OCI-M2 (cell line): ENCODE measurements around the gene ESYT2.
"Not testable (repeated sequence)": the region's sequence is repeated elsewhere in the genome, so short reads cannot be mapped to it uniquely, and the experiment has no call there.

ENCODE experiments used
- DNase-seq: peaks from one replicate; lab custom pipeline; 2025; ENCODE audit not compliant: unreplicated experiment; lab: John Stamatoyannopoulos, UW

ESYT2 gene

DNA sequence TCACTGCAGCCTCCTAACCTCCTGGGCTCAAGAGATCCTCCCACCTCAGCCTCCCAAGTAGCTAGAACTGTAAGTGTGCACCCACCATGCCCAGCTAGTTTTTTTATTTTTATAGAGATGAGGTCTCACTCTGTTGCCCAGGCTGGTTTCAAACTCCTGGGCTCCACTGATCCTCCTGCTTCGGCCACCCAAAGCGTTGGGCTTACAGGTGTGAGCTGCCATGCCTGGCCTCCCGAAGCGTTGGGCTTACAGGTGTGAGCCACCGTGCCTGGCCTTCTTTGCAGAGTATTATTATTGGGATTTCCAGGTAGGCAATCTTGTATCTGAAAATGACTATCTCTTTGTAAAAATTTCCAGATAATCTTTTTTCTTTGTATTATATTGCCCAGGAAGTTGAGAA is 101.6 kb downstream of the ESYT2 start:
- no peak for DNase-seq

DNA sequence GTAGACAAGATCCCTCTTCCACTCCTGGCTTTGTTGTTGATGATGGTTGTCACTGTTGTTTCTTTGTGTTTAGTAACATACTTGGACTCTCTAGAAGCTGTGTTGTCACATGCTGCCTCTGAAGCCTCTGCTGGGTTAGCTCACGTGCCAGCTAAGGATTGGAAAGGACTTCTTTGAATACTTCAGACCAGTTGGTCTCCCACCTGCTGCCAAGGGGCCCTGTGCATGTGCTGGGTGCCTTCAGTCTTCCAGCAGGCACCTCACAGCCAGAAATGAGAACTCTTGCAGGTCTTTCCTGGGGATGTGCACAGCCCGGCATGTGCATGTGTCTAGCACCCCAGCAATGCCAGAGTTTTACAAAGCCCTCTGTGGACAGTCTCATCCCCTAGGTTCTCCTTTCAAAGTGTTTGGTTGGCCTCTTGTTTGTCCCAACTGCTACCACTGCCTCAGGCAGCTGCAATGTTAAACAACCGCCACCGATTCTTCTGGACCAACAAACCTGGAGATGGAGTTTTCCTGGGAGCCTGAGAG is 103.0 kb downstream of the ESYT2 start:
- no peak for DNase-seq

DNA sequence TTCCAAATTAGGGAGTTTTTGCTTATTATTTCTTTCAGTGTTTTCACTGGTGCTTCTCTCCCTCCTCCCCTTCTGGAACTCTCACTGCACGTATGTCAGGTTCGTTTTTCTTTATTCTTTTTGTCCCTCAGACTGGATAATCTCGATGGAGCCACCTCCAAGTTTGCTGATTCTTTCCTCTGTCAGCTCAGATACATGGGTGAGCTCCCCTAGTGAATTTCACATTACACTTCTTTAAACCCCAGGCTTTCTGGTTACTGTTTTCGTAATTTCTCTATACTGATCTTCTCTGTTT is 103.9 kb downstream of the ESYT2 start:
- DNase-seq, result no peak

DNA sequence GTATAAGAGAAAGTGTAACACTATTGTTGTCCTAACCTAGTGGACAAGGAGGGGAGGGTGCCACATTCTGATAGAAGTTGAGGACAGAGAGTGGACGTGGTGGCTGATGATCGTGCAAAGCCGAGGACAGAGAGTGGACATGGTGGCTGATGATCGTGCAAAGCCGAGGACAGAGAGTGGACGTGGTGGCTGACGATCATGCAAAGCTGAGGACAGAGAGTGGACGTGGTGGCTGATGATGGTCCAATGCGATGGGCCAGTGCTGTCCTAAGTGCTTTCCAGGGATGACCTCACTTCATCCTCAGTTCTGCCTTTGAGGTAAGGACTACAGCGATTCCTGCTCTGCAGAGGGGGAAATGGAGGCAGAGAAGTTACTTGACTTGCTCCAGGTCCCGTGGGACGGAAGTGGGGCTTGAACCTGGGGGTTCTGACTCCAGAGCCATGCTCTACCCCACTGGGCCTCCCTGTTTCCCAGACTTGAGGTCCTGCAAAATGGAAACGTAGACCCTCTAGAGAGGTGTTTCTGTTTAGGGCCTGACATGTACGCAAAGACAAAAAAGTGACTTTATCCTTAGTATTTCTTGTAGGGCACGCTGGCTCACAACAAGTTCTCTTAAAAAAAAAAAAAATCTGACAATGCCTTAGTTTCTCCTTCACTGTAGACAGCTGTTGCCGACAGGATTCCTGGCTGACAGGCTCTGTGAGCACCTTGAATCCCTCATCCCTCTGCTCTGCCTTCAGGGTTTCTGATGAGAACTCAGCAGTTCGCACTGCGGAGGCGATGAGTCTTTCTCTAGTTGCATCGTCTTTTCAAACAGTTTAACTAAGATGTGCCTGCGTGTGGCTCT is 104.4 kb downstream of the ESYT2 start:
- no peak for DNase-seq

DNA sequence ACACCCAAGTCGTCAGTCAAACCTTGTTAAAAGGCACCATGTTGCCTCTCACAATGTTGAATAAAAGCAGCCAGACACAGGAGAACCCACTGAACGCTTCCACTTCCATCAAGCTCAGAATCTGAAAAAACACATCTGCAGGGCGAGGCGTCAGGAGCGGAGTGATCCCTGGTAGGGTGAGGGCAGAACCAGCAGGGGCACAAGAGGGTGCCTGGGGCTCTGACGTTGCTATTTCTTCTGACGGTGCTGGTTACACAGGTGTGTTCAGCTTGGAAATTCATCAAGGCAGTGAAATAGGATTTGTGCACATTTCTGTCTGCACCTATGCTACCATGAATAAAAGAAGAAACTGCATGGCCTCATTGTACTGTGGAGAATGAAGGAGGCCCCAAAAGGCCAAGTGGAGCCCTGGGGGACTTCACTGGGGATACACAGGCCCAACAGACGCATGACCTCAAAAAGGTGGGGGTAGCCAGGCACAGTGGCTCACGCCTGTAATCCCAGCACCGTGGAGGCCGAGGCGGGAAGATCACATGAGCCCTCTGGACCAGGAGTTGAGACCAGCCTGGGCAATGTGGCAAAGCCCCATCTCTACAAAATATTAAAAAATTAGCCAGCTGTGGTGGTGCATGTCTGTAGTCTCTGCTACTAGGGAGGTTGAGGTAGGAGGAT is 105.5 kb downstream of the ESYT2 start:
- DNase-seq, result no peak

DNA sequence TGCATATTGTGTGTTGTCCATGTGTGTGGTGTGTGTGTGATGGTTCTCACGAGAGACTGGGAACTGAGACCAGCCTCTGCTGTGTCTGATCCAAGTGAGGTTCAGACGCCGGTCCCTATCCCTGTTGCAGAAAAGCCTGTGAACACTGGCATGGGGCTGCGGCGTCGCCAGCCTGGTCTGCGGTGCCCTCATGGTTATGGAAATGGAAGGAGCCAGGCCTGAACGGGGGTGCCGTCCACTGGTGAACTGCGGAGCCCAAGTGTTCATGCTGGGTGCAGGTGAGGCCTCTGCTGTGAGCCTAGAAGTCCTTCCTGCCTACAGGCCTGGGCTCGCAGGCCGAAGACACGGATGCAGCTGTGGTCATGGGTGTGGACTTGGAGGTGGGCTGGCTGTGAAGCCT is 106.0 kb downstream of the ESYT2 start:
- no peak for DNase-seq

DNA sequence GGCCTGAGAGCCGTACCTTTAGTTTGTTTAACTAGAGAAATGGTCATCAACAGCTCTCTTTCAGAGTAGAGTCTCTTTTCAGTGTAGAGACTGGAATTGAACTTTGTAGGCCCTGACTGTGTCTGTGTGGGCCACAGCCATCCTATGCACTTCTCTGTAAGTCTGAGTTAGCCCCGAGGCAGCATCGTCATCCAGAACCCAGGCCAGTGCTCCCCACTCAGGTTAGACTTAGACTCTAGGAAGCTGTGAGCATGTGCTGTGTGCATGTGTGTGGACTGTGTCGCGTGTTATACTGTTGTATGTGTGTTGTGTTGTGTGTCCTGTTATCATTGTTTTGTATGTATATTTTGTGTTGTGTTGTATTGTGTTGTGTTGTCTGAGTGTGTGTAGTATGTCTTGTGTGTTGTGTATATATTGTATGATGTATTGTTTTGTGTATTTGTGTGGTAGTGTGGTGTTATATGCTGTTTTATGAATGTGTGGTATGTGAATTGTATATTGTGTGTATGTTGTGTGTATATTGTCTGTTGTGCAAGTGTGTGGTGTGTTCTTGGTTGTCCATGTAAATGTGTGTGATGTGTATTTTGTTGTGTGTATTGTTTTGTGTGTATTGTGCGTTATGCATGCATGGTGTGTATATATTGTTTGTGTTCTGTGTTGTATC is 106.6 kb downstream of the ESYT2 start:
- DNase-seq, result no peak

DNA sequence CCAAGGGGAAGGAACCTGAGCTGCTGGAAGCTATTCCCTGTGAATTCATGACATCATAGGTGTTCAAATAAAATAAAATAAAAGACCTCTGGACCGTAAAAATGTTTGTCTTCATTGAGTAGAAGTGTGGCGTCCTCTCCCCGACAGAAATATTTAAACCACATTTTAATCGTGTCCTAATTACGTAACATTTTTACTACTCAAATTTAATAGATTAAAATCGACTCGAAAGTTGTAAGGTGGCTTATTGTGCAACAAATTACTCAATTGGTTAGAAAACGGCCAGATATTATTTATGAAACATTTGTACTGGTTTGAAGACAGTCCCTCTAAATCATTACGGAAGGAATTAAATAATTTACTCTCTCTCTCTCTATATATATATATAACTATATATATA is 109.2 kb downstream of the ESYT2 start:
- no peak for DNase-seq

DNA sequence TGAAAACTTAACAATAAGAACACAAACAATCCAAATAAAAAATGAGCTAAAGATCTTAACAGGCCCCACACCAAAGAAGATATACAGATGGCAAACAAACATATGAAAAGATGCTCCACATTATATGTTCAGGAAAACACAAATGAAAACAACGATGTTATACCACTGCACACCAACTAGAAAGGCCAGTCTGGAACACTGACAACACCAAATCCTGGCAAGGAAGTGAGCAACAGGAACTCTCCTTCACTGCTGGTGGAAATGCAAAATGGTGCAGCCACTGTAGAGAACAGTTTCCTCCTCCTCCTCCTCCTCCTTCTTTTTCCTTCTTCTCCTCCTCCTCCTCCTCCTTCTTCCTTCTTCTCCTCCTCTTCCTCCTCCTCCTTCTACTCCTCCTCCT is 112.5 kb downstream of the ESYT2 start:
- no peak for DNase-seq

DNA sequence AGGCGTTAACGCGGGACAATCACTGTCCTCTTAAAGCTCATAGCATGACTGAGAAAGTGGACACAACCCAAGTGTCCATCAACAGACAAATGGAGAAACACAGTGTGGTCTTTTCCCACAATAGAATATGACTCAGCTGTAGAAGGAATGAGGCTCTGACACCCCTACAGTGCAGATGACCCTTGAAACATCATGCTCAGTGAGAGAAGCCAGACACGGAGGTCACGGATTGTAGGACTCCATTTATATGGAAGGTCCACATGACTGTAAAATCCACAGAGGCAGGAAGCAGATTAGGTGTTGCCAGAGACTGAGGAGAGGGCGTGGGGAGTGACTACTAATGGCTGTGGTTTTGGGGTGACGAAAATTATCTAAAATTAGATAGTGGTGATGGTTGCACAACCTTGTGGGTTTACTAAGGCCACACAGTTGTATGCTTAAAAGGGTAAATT is 118.6 kb downstream of the ESYT2 start:
- DNase-seq, result no peak

DNA sequence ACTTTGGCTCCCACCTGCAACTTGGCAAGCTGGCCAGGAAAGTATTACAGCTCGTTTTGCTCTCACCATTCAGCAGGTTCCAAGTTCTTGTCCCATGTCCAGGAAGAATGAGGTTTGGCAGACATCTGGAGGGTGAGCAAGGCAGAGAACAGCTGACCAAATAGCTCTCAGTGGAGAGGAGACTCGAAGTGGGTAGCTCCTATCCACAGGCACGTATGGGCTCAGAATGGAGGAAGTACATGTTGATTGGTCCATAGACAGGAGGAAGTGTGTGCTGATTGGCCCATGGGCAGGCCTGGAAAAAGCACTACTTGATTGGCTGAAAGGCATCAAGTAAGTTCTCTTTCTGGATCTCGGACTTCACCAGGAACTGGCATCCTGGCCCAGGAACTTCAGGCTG is 121.7 kb downstream of the ESYT2 start:
- DNase-seq, result no peak

DNA sequence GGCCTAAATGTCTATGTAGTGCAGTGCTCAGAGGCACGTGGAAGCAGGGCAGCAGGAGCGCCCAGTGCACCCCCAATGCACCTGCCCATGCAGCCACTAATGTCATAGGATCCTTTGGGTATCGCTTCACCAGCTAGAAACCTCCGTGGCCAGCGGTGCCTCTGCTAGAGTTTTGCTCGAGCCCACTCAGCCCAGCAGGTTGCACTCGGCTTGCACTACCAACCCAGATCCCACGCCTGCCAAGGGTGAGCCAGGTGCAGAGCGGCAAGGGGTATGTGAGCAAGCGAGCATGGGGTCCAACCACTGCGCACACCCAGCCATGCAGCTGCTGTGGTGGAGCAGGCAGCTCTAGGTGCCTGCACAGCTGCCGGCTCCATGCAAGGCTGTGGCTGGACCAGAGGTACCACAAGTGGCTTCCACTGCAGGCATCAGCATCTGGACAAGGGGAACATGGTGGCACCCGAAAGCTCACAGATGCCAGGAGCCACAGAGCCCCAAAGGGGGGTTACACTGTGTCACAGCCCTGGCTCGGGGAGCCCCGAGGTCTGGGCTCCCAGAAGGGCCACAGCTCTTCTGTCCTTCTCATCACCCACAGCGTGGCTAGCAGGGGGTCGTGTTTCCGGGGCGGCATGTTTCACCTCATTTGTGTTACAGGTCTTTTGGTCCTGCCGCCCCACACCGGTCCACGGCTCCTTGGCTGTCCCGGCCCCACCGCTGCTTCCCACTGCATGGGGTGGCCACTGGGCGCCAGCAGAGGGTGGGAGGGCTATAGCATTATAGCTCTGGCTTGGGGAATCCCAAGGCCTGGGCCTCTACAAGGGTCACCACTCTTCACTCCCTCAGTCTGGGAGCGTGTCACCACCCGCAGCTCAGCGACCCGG is 122.4 kb downstream of the ESYT2 start:
- DNase-seq, result no peak

DNA sequence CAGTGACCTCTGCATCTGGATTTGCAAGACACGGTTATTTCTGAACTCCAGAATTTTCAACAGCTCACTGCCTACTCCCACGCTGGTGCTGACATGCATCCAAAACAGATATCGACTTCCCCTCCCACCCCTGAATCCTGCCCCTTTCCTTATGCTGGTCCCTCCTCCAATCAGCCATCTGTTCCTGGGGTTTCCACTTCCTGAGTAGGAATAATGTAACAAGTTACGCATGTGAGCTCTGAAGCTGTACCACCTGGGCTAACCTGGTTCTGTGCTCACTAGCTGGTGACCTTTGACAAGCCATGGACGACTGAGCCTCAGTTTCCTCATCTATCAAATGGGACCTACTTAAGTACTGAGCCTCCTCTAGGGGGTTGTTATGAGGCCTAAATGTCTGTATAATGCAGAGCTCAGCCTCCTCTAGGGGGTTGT is 123.0 kb downstream of the ESYT2 start:
- DNase-seq, result no peak

DNA sequence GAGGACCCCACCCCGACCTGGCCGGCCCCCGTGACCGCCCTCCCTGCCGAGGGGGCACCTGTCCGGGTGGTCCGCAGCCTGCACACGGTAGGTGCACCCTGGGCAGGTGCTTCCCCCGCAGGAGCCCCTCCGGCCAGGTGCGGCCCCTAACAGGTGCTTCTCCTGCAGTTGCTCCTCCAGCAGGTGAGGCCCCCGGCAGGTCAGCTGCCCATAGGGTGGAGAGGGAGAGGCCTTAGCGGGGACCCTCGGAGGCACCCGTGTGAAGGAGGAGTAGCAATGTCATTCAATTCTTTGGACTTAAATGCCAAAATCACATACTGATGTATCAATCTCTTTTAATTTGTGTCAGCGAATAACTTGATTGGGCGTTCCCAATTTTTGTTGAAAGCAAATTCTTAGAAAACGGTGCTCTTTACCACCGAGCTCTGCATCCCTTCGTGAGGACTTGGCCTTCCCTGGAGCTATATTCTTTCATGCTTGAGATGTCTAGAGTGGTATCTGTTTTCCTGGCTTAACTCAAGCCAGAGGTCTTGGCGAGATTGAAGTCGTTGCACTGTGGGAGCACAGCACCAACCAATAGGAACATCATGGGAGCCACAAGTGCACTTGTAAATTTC is 124.0 kb downstream of the ESYT2 start:
- DNase-seq, result no peak

DNA sequence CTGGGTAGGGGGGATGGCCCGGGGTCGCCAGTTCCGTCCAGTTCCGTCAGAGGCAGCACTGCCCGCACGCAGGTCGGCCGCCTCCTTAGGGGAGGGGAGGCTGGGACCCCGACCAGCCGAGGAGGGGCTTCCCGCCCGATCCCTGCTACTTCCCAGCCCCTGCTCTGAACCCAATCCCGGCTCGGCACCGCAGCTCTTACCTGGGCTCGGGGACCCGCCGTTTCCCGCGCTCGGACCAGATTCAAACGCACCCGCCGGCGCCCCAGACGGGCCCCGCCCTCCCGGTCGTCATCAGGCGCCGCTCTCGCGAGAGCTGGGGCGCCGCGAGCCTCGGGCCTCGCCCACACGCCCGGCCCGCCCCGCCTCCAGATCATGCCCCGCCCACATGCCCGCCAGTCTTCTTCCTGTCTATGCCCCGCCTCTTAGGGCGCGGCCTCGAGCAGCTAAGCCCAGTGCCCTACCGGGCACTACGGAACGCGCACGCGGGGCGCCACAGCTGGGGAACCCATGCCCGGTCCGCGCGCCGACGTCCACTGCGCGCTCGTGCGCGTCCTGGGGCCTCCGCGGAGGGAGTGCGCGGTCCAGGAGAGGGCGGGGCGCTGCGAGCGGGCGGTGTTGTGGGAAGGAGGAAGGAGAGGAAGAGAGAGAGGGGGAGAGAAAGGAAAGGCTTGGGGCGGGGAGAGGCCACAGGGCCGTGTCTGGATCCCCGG is 124.6 kb downstream of the ESYT2 start, which contains the start of gene NCAPG2:
NCAPG2 (minus strand) TSS at position 281 of the 710 bp plus-strand sequence. CDS start 2,905 bp downstream, outside the sequence.
- DNase-seq, result peak; percentile 86

DNA sequence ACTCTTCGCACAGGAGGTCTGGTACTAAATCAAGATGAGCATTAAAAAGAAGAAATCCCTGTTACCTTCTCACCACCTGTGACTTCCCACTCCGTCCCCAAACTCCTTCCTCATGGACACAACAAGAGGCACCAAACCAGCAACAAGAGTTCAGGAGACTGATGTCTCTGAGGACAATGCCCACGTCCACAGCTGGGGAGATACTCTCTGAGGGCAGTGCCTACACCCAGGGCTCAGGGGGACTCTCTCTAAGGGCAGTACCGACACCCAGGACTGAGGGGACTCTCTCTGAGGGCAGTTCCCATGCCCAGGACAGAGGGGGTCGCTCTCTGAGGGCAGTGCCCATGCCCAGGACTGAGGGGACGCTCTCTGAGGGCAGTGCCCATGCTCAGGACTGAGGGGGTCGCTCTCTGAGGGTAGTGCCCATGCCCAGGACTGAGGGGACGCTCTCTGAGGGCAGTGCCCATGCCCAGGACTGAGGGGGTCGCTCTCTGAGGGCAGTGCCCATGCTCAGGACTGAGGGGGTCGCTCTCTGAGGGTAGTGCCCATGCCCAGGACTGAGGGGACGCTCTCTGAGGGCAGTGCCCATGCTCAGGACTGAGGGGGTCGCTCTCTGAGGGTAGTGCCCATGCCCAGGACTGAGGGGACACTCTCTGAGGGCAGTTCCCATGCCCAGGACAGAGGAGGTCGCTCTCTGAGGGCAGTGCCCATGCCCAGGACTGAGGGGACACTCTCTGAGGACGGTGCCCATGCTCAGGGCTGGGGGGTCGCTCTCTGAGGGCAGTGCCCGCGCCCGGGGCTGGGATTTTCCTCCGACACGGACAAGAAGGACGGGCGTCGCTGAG is 125.4 kb downstream of the ESYT2 start:
- not testable (repeated sequence) for DNase-seq

DNA sequence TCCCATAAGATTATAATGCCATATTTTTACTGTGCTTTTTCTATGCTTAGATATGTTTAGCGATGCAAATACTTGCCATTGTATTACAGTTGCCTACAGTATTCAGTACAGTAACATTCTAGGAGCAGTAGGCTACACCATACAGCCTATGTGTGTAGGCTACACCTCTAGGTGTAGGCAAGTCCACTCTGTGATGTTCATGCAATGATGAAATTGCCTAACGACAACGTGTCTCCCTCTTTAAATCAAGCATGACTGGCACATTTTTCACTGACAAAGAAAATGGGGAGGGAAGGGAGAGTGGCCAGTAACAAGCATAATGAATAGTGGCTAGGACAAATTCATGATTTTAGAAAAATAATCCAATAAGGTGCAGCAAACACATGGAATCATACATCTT is 126.4 kb downstream of the ESYT2 start:
- no peak for DNase-seq

DNA sequence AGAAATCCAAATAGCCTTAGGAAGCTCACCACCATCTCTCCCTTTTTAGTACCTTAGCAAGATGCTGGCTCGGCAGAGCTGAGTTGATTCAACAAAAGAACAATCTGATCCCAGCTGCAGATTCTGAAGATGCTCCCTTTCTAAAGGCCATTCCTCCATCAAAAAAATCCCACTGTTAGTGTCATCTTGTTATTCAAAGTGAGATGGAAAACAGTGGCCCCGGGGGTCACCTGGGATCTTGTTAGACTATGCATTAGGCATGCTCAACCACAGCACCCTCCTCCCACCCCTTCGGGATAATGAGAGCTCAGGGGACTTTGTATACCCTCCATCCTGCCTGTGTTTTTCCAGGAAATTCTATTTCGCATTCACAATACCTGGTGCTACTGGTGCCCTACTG is 127.1 kb downstream of the ESYT2 start:
- DNase-seq, result no peak

DNA sequence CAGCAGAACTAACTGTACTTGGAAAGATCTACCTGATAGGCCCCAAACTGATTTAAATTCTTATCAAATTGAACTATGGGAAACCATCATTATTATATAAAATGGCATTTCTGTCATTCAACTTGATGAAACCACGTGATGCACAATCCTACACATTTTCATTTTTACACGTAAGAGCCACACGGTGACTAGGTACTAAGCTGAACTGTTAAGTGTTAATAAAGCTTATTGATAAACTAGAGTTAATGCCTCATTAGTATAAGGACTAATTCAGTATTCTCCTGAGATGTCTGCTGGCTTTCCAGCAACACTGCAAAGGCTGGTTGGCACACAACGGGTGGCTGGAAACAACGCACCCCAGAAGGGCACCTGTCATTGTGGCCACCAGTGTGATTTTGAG is 129.3 kb downstream of the ESYT2 start:
- DNase-seq, result no peak
